ENCODE measurements around the gene SOCS2.

Gene SOCS2

GRCh38 chr12:93599192-93599591 is 26.7 kb downstream of the SOCS2 start:
- 100% methylated on average over 2 of the region's 3 CpGs for WGBS
- H3K4me3 ChIP-seq (ENCODE audit: low read length): no peak overlapping the region
- no peaks in the 10 kb centered on the region for H3K36me3 ChIP-seq (ENCODE audit: insufficient read depth, low read length)
- peaks cover 6% of the 10 kb centered on the region for H3K4me1 ChIP-seq (ENCODE audit: insufficient read depth, low read length)
- H3K27ac ChIP-seq (ENCODE audit: low read depth, low read length): no peak overlapping the region
- H3K9me3 ChIP-seq (ENCODE audit: insufficient read depth, low read depth, low read length): no peaks in the 10 kb centered on the region
- no peak overlapping the region for H3K9ac ChIP-seq (ENCODE audit: low read depth, low read length)
- H3K27me3 ChIP-seq (ENCODE audit: insufficient read depth, low read length): no peaks in the 10 kb centered on the region

GRCh38 chr12:93601591-93601990 is 29.1 kb downstream of the SOCS2 start:
- Histone ChIP-seq H3K9me3 (ENCODE audit: insufficient read depth, low read depth, low read length) (no peaks in the 10 kb centered on the region), H3K4me3 (ENCODE audit: low read length) (no peak overlapping the region), H3K4me1 (ENCODE audit: insufficient read depth, low read length) (no peaks in the 10 kb centered on the region), H3K9ac (ENCODE audit: low read depth, low read length) (no peak overlapping the region), H3K27me3 (ENCODE audit: insufficient read depth, low read length) (no peaks in the 10 kb centered on the region), H3K36me3 (ENCODE audit: insufficient read depth, low read length) (no peaks in the 10 kb centered on the region), H3K27ac (ENCODE audit: low read depth, low read length) (no peak overlapping the region)
- 100% methylated on average over 1 of the region's 2 CpGs for WGBS

- H3K4me3 ChIP-seq (ENCODE audit: low read length): no peak overlapping the region
- no peak overlapping the region for H3K9ac ChIP-seq (ENCODE audit: low read depth, low read length)
- H3K4me1 ChIP-seq (ENCODE audit: insufficient read depth, low read length): no peaks in the 10 kb centered on the region
- no peaks in the 10 kb centered on the region for H3K36me3 ChIP-seq (ENCODE audit: insufficient read depth, low read length)
- no peaks in the 10 kb centered on the region for H3K27me3 ChIP-seq (ENCODE audit: insufficient read depth, low read length)
- no peak overlapping the region for H3K27ac ChIP-seq (ENCODE audit: low read depth, low read length)
- 90% methylated on average over 7 of the region's 8 CpGs for WGBS
- H3K9me3 ChIP-seq (ENCODE audit: insufficient read depth, low read depth, low read length): no peaks in the 10 kb centered on the region
These were observed 30.6 kb downstream of the SOCS2 start for GRCh38 chr12:93602897-93603668.

GRCh38 chr12:93603762-93604161 is 31.3 kb downstream of the SOCS2 start:
- Histone ChIP-seq H3K4me3 (ENCODE audit: low read length) (no peak overlapping the region), H3K27me3 (ENCODE audit: insufficient read depth, low read length) (no peaks in the 10 kb centered on the region)
- 96% methylated on average over 2 of the region's 4 CpGs for WGBS

GRCh38 chr12:93608313-93608712 is 35.8 kb downstream of the SOCS2 start:
- Histone ChIP-seq H3K27me3 (ENCODE audit: insufficient read depth, low read length) (no peaks in the 10 kb centered on the region), H3K36me3 (ENCODE audit: insufficient read depth, low read length) (no peaks in the 10 kb centered on the region), H3K9ac (ENCODE audit: low read depth, low read length) (no peak overlapping the region), H3K27ac (ENCODE audit: low read depth, low read length) (no peak overlapping the region), H3K4me1 (ENCODE audit: insufficient read depth, low read length) (peaks cover 19% of the 10 kb centered on the region), H3K9me3 (ENCODE audit: insufficient read depth, low read depth, low read length) (no peaks in the 10 kb centered on the region), H3K4me3 (ENCODE audit: low read length) (no peak overlapping the region)
- 100% methylated on average over 1 of the region's 1 CpG for WGBS

More at GRCh38 chr12:93603762-93604161, 31.3 kb downstream of the SOCS2 start:
- Histone ChIP-seq H3K9me3 (ENCODE audit: insufficient read depth, low read depth, low read length) (no peaks in the 10 kb centered on the region), H3K9ac (ENCODE audit: low read depth, low read length) (no peak overlapping the region), H3K27ac (ENCODE audit: low read depth, low read length) (no peak overlapping the region), H3K4me1 (ENCODE audit: insufficient read depth, low read length) (no peaks in the 10 kb centered on the region), H3K36me3 (ENCODE audit: insufficient read depth, low read length) (no peaks in the 10 kb centered on the region)

- H3K4me3 ChIP-seq (ENCODE audit: low read length): no peak overlapping the region
- no peak overlapping the region for H3K27ac ChIP-seq (ENCODE audit: low read depth, low read length)
- no peaks in the 10 kb centered on the region for H3K36me3 ChIP-seq (ENCODE audit: insufficient read depth, low read length)
- peaks cover 22% of the 10 kb centered on the region for H3K4me1 ChIP-seq (ENCODE audit: insufficient read depth, low read length)
- WGBS: 87% methylated on average over 4 of the region's 4 CpGs
- H3K9ac ChIP-seq (ENCODE audit: low read depth, low read length): no peak overlapping the region
- no peaks in the 10 kb centered on the region for H3K9me3 ChIP-seq (ENCODE audit: insufficient read depth, low read depth, low read length)
- no peaks in the 10 kb centered on the region for H3K27me3 ChIP-seq (ENCODE audit: insufficient read depth, low read length)
These were observed 37.1 kb downstream of the SOCS2 start for GRCh38 chr12:93609281-93610192.

GRCh38 chr12:93612776-93613175 is 40.3 kb downstream of the SOCS2 start:
- H3K27me3 ChIP-seq (ENCODE audit: insufficient read depth, low read length): no peaks in the 10 kb centered on the region
- H3K4me3 ChIP-seq (ENCODE audit: low read length): no peak overlapping the region
- peaks cover 41% of the 10 kb centered on the region for H3K4me1 ChIP-seq (ENCODE audit: insufficient read depth, low read length)
- no peaks in the 10 kb centered on the region for H3K9me3 ChIP-seq (ENCODE audit: insufficient read depth, low read depth, low read length)
- no peak overlapping the region for H3K9ac ChIP-seq (ENCODE audit: low read depth, low read length)
- no peaks in the 10 kb centered on the region for H3K36me3 ChIP-seq (ENCODE audit: insufficient read depth, low read length)
- WGBS: 46% methylated on average over 4 of the region's 4 CpGs
- H3K27ac ChIP-seq (ENCODE audit: low read depth, low read length): peak overlapping the region; percentile 7; the same call in 1 of the 2 replicates

GRCh38 chr12:93614917-93615596 is 42.6 kb downstream of the SOCS2 start:
- 83% methylated on average over 2 of the region's 2 CpGs for WGBS
- no peak overlapping the region for H3K27ac ChIP-seq (ENCODE audit: low read depth, low read length)
- no peak overlapping the region for H3K9ac ChIP-seq (ENCODE audit: low read depth, low read length)
- no peaks in the 10 kb centered on the region for H3K36me3 ChIP-seq (ENCODE audit: insufficient read depth, low read length)
- peaks cover 35% of the 10 kb centered on the region for H3K4me1 ChIP-seq (ENCODE audit: insufficient read depth, low read length)
- H3K27me3 ChIP-seq (ENCODE audit: insufficient read depth, low read length): no peaks in the 10 kb centered on the region
- H3K9me3 ChIP-seq (ENCODE audit: insufficient read depth, low read depth, low read length): no peaks in the 10 kb centered on the region
- no peak overlapping the region for H3K4me3 ChIP-seq (ENCODE audit: low read length)

- no peaks in the 10 kb centered on the region for H3K27me3 ChIP-seq (ENCODE audit: insufficient read depth, low read length)
- WGBS: 18% methylated on average over 8 of the region's 8 CpGs
- H3K9me3 ChIP-seq (ENCODE audit: insufficient read depth, low read depth, low read length): no peaks in the 10 kb centered on the region
- H3K36me3 ChIP-seq (ENCODE audit: insufficient read depth, low read length): no peaks in the 10 kb centered on the region
- no peak overlapping the region; the same call in 1 of the 2 replicates for H3K9ac ChIP-seq (ENCODE audit: low read depth, low read length)
- peak overlapping the region; percentile 74 for H3K27ac ChIP-seq (ENCODE audit: low read depth, low read length)
- H3K4me1 ChIP-seq (ENCODE audit: insufficient read depth, low read length): peaks cover 35% of the 10 kb centered on the region
- no peak overlapping the region for H3K4me3 ChIP-seq (ENCODE audit: low read length)
These were observed 44.2 kb downstream of the SOCS2 start for GRCh38 chr12:93616584-93617101.

GRCh38 chr12:93618891-93619410 is 46.5 kb downstream of the SOCS2 start:
- peaks cover 18% of the 10 kb centered on the region for H3K4me1 ChIP-seq (ENCODE audit: insufficient read depth, low read length)
- H3K36me3 ChIP-seq (ENCODE audit: insufficient read depth, low read length): no peaks in the 10 kb centered on the region
- no peak overlapping the region for H3K9ac ChIP-seq (ENCODE audit: low read depth, low read length)
- H3K9me3 ChIP-seq (ENCODE audit: insufficient read depth, low read depth, low read length): no peaks in the 10 kb centered on the region
- no peak overlapping the region for H3K27ac ChIP-seq (ENCODE audit: low read depth, low read length)
- H3K27me3 ChIP-seq (ENCODE audit: insufficient read depth, low read length): no peaks in the 10 kb centered on the region
- no peak overlapping the region for H3K4me3 ChIP-seq (ENCODE audit: low read length)
- 95% methylated on average over 8 of the region's 8 CpGs for WGBS

Data from HUES64 (cell line).